H9 (cell line): ENCODE data around the gene PLA2G2E. TPM values are rescaled to one million over a fixed set of nuclear protein-coding genes. Genes with fewer than 3 reads are reported as not detected.

ENCODE experiments used
- DNase-seq: peaks from one replicate; pipeline ENCODE4 v3.0.0-alpha.2; 2017
- H2AFZ ChIP-seq: one replicate; pipeline ENCODE4 v1.6.1; 2013; ENCODE audit warnings: mild to moderate bottlenecking, low read length, control low read depth, moderate library complexity
- H2AK5ac ChIP-seq: 2 replicates; pipeline ENCODE4 v1.6.1; 2013; ENCODE audit warnings: low read length, control low read depth, mixed read lengths; ENCODE audit not compliant: insufficient read length
- H2BK120ac ChIP-seq: one replicate; pipeline ENCODE4 v1.6.1; 2013; ENCODE audit warnings: low read depth, mild to moderate bottlenecking, low read length, control low read depth, inconsistent platforms; ENCODE audit not compliant: poor library complexity, severe bottlenecking
- H2BK12ac ChIP-seq: 2 replicates; pipeline ENCODE4 v1.6.1; 2013; ENCODE audit warnings: low read length, control low read depth, mixed read lengths, low read depth; ENCODE audit not compliant: insufficient read length
- H2BK15ac ChIP-seq: 2 replicates; pipeline ENCODE4 v1.6.1; 2013; ENCODE audit warnings: low read depth, low read length, control low read depth
- H2BK20ac ChIP-seq: one replicate; pipeline ENCODE4 v1.6.1; 2013; ENCODE audit warnings: low read depth, mild to moderate bottlenecking, low read length, control low read depth, inconsistent platforms; ENCODE audit not compliant: poor library complexity, severe bottlenecking
- H2BK5ac ChIP-seq: 2 replicates; pipeline ENCODE4 v1.6.1; 2013; ENCODE audit warnings: low read length, control low read depth, mixed read lengths; ENCODE audit not compliant: insufficient read length
- H3K14ac ChIP-seq: 2 replicates; pipeline ENCODE4 v1.6.1; 2013; ENCODE audit warnings: low read length, control low read depth; ENCODE audit not compliant: insufficient read depth
- H3K18ac ChIP-seq: 2 replicates; pipeline ENCODE4 v1.6.1; 2013; ENCODE audit warnings: low read depth, mild to moderate bottlenecking, mixed read lengths, low read length, control low read depth; ENCODE audit not compliant: insufficient read length
- H3K23ac ChIP-seq: 2 replicates; pipeline ENCODE4 v1.6.1; 2013; ENCODE audit warnings: low read length, control low read depth, mixed read lengths, low read depth; ENCODE audit not compliant: insufficient read length
- H3K23me2 ChIP-seq: 2 replicates; pipeline ENCODE4 v1.6.1; 2013; ENCODE audit warnings: low read depth, mild to moderate bottlenecking, mixed read lengths, low read length, control low read depth; ENCODE audit not compliant: insufficient read length, poor library complexity, severe bottlenecking
- H3K27ac ChIP-seq: 2 replicates; pipeline ENCODE4 v1.5.1; 2013; ENCODE audit warnings: low read length, control low read depth, mixed read lengths, low read depth; ENCODE audit not compliant: insufficient read length
- H3K27me3 ChIP-seq: 2 replicates; pipeline ENCODE4 v1.6.1; 2013; ENCODE audit warnings: low read length, control low read depth, inconsistent platforms; ENCODE audit not compliant: insufficient read depth
- H3K4ac ChIP-seq: 2 replicates; pipeline ENCODE4 v1.6.1; 2013; ENCODE audit warnings: low read depth, mild to moderate bottlenecking, control low read depth, inconsistent platforms, low read length, moderate library complexity
- H3K4me1 ChIP-seq: 2 replicates; pipeline ENCODE4 v1.6.1; 2013; ENCODE audit warnings: low read length, control low read depth, inconsistent platforms; ENCODE audit not compliant: insufficient read depth
- H3K4me2 ChIP-seq: 2 replicates; pipeline ENCODE4 v1.6.1; 2013; ENCODE audit warnings: low read length, control low read depth, mixed read lengths; ENCODE audit not compliant: insufficient read length, insufficient read depth
- H3K56ac ChIP-seq: 2 replicates; pipeline ENCODE4 v1.6.1; 2013; ENCODE audit warnings: low read depth, mild to moderate bottlenecking, mixed read lengths, low read length, control low read depth; ENCODE audit not compliant: insufficient read length
- H3K79me1 ChIP-seq: 2 replicates; pipeline ENCODE4 v1.6.1; 2013; ENCODE audit warnings: low read depth, mild to moderate bottlenecking, moderate library complexity, low read length, control low read depth, inconsistent platforms; ENCODE audit not compliant: insufficient read depth, poor library complexity, severe bottlenecking
- H3K79me2 ChIP-seq: 2 replicates; pipeline ENCODE4 v1.6.1; 2013; ENCODE audit warnings: low read length, control low read depth, inconsistent platforms; ENCODE audit not compliant: insufficient read depth
- H3K9ac ChIP-seq: 2 replicates; pipeline ENCODE4 v1.6.1; 2013; ENCODE audit warnings: low read length, control low read depth, mixed read lengths; ENCODE audit not compliant: insufficient read length; ENCODE audit errors: extremely low read depth
- H3K9me3 ChIP-seq: one replicate; pipeline ENCODE4 v1.6.1; 2013; ENCODE audit warnings: low read depth, low read length, inconsistent platforms; ENCODE audit not compliant: control insufficient read depth
- H3T11ph ChIP-seq: one replicate; pipeline ENCODE4 v1.6.1; 2013; ENCODE audit warnings: mild to moderate bottlenecking, low read length, control low read depth, inconsistent platforms
- H4K20me1 ChIP-seq: one replicate; pipeline ENCODE4 v1.6.1; 2013; ENCODE audit not compliant: control insufficient read depth, insufficient read length, insufficient read depth
- H4K5ac ChIP-seq: 2 replicates; pipeline ENCODE4 v1.6.1; 2013; ENCODE audit warnings: low read depth, mild to moderate bottlenecking, mixed read lengths, low read length, control low read depth; ENCODE audit not compliant: insufficient read length
- H4K8ac ChIP-seq: replicated peaks from 2 replicates; pipeline ENCODE4 v1.6.1; 2013; ENCODE audit warnings: low read length, control low read depth, mixed read lengths, low read depth; ENCODE audit not compliant: insufficient read length
- H4K91ac ChIP-seq: 2 replicates; pipeline ENCODE4 v1.6.1; 2013; ENCODE audit warnings: low read depth, mild to moderate bottlenecking, moderate library complexity, mixed read lengths, low read length, control low read depth; ENCODE audit not compliant: insufficient read length
- H3K27ac Mint-ChIP-seq, 3 experiments: 2 replicates in 2 of 3; 3 replicates in 1 of 3; pipeline ENCODE4 v1.8.0; 2020 to 2021; ENCODE audit warnings: mixed read lengths in 3 of 3, mild to moderate bottlenecking in 1 of 3, moderate library complexity in 1 of 3
- H3K27me3 Mint-ChIP-seq: 2 replicates; pipeline ENCODE4 v1.8.0; 2021; ENCODE audit warnings: low read depth, mild to moderate bottlenecking, moderate library complexity, mixed read lengths
- H3K36me3 Mint-ChIP-seq, 3 experiments: 2 replicates in 2 of 3; 3 replicates in 1 of 3; pipeline ENCODE4 v1.8.0; 2020 to 2021; ENCODE audit warnings: low read depth in 3 of 3, mixed read lengths in 3 of 3; ENCODE audit not compliant: insufficient read depth in 1 of 3
- H3K4me1 Mint-ChIP-seq, 2 experiments: 2 replicates each; pipeline ENCODE4 v1.8.0; 2020; ENCODE audit warnings: mixed read lengths in 2 of 2
- H3K4me3 Mint-ChIP-seq, 2 experiments: 2 replicates in 1 of 2; 3 replicates in 1 of 2; pipeline ENCODE4 v1.8.0; 2020 to 2021; ENCODE audit warnings: mild to moderate bottlenecking in 2 of 2, mixed read lengths in 2 of 2, moderate library complexity in 1 of 2
- H3K9me3 Mint-ChIP-seq, 2 experiments: 2 replicates in 1 of 2; 3 replicates in 1 of 2; pipeline ENCODE4 v1.8.0; 2020; ENCODE audit warnings: mild to moderate bottlenecking in 2 of 2, mixed read lengths in 2 of 2, moderate library complexity in 1 of 2
- CTCF ChIP-seq: fragments of 200-600 bp; sonication (generic); conservative IDR thresholded peaks from 3 replicates; pipeline ENCODE4 v1.8.0; 2021; ENCODE audit warnings: antibody characterized with exemption, mild to moderate bottlenecking
- WGBS: extraction: QIAGEN DNeasy Blood & Tissue Kit; methylation state at CpG from one replicate; pipeline ENCODE4 v1.1.7; 2013; ENCODE audit warnings: missing lambda C conversion rate, low lambda C conversion rate, mixed read lengths; ENCODE audit not compliant: insufficient read length; ENCODE audit errors: extremely low coverage; 5-methylcytosine and 5-hydroxymethylcytosine counted together
- total RNA-seq: library from RNA; stranded (reverse); gene quantifications from 2 replicates; pipeline ENCODE4 v1.2.1, GENCODE V29; 2021

PLA2G2E gene
- total RNA-seq, 1 experiment from 2014 or later = not detected

- peaks cover 0 to 10% of the 10 kb centered on the region in 2 experiments; a peak in 2 of 4 replicates for H3K4me1 Mint-ChIP-seq
- H3K4me1 ChIP-seq = no peaks in the 10 kb centered on the region
- H4K20me1 ChIP-seq = no peaks in the 10 kb centered on the region
- no peak overlapping the region for H4K5ac ChIP-seq
- H3K4ac ChIP-seq = no peak overlapping the region
- H3K4me2 ChIP-seq = no peak overlapping the region
- no peak overlapping the region for H2BK5ac ChIP-seq
- no peak overlapping the region for H2BK20ac ChIP-seq
- WGBS = no CpG with 5 or more reads among the region's 6 CpGs
- no peak overlapping the region for H3T11ph ChIP-seq
- H2AFZ ChIP-seq = no peak overlapping the region
- no peak overlapping the region for H3K9ac ChIP-seq
- no peak overlapping the region for H3K4me3 Mint-ChIP-seq
- H3K14ac ChIP-seq = no peak overlapping the region
- H4K8ac ChIP-seq = no peak overlapping the region
- no peaks in the 10 kb centered on the region for H3K9me3 ChIP-seq
- peak overlapping the region in 1 of 3 experiments; percentile 57; a peak in 1 of 7 replicates for H3K27ac Mint-ChIP-seq
- H3K27me3 ChIP-seq = no peaks in the 10 kb centered on the region
- peaks cover 0 to 19% (median 0%) of the 10 kb centered on the region in 3 experiments; a peak in 3 of 7 replicates for H3K36me3 Mint-ChIP-seq
- peak; percentile 95 for TF ChIP-seq CTCF
- H4K91ac ChIP-seq = no peak overlapping the region
- no peaks in the 10 kb centered on the region for H3K23me2 ChIP-seq
- H3K79me2 ChIP-seq = no peaks in the 10 kb centered on the region
- H3K27ac ChIP-seq = no peak overlapping the region
- no peak overlapping the region for H2BK15ac ChIP-seq
- H3K79me1 ChIP-seq = no peaks in the 10 kb centered on the region
- H2AK5ac ChIP-seq = no peak overlapping the region
- peak; percentile 72 for DNase-seq
- no peak overlapping the region for H2BK12ac ChIP-seq
- no peak overlapping the region for H2BK120ac ChIP-seq
- H3K27me3 Mint-ChIP-seq = no peaks in the 10 kb centered on the region; the same call in none of the 2 replicates
- no peak overlapping the region for H3K56ac ChIP-seq
- no peak overlapping the region for H3K23ac ChIP-seq
- no peaks in the 10 kb centered on the region for H3K9me3 Mint-ChIP-seq
- H3K18ac ChIP-seq = no peak overlapping the region
Observed at GRCh38 chr1:19918057-19918456, 5.4 kb downstream of the PLA2G2E start.
